NCI-H2196 treated with DMSO at 0.1 percent for 48 hours (cell line): ENCODE measurements around the gene C6orf118.

Source experiments
- DNase-seq: peaks from one replicate; lab custom pipeline; 2025; ENCODE audit not compliant: unreplicated experiment; lab: John Stamatoyannopoulos, UW

C6orf118 gene

DNA sequence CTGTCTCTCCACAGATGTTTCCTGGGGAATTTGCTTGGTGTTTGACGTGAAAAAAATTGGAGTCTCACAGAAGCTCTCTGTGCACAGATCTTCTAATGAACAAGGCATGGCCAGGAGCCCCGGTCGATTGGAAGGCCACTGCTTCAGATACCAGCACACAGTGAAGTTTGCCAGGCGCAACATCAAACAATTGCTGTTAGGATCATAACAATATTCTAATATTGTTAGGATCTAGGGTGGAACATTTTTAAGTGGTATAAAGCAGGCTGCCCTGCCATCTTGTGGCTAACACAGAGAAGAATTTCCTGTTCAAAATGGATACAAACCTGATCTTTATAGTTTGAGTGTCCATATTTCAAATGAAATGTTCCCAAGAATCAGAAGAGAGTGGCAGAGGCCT lies 64.1 kb downstream of the C6orf118 start:
- no peak for DNase-seq

GRCh38 chr6:165244524-165245247 lies 64.7 kb downstream of the C6orf118 start:
- DNase-seq, result no peak

GRCh38 chr6:165243801-165244200 lies 65.6 kb downstream of the C6orf118 start:
- DNase-seq, result no peak

DNA sequence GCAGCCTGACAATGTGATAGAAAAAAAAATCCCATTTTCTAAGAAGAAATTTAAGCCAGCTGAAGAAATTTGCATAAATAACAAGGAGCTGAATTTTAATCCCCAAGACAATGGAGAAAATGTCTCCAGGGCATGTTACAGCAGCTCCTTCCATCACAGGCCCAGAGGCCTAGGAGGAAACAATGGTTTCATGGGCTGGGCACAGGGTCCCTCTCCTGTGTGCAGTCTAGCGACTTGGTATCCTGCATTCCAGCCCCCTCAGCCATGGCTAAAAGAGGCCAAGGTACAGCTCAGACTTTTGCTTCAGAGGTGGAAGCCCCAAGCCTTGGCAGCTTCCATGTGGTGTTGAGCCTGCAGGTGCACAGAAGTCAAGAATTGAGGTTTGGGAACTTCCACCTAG lies 73.1 kb downstream of the C6orf118 start:
- no peak for DNase-seq

DNA sequence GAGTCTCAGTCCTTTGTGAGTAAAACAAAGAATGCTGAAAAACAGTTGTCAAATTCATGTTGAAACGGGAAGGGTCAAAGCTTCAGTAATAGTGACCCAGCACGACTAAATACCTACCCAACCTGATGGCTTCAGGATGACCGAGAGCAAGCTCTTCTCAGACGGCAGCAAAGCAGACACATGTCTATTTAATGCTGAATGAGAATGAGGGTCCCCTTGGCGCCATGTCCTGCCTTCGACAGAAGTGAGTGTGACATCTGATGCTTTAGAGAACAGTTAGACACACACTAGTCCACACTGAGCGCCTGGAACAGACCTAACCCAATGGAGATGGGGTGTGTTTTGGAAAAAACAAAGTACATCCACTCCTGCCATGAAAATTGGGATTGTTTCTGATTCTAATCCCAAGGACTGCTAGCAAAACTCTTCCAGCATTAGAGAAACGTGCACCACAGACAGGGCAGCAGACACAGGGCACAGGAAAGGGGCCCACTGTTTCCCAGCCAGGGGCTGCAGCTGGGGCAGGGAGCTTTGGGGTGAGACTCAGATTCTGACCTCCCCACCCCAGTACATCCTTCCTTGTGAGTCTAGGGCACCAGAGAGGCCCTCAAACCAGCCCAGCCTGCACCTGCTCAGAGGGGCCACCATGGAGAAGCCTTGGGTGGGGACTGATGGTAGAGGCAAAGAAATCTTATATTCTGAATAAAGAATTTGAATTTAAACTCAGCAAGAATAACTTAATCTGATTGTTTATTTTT lies 76.5 kb downstream of the C6orf118 start:
- no peak for DNase-seq

GRCh38 chr6:165231581-165232561 lies 77.5 kb downstream of the C6orf118 start:
- DNase-seq, result peak; percentile 7

DNA sequence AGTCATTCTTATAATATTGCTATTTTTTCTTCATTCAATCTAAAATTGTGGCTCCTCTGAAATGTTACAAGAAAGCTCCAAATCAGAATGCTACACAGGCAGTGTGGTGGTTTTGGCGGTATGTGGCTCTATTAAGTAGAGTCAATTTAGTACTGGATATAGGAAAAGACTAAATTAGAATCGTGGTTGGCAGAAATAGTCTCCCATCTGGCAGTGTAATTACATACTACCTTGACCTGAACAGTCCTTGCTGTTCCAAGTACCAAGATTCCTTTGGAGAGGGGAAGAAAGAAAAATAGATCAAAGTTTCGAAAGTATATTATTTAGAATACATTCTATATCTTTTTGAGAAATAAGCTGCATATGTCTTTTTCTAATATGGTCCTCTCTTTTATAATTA lies 78.2 kb downstream of the C6orf118 start:
- no peak for DNase-seq
